GM10266 (cell line): ENCODE results near the gene ZKSCAN4.

Experiments
- DNase-seq: peaks from one replicate; pipeline ENCODE4 v3.0.0; 2012; ENCODE audit errors: extremely low spot score
- TF ChIP-seq, protein P1 (sequence below): IDR thresholded peaks from 2 replicates; pipeline ENCODE4 v1.5.1; 2012; ENCODE audit warnings: mild to moderate bottlenecking, low read depth; ENCODE audit not compliant: control insufficient read depth, insufficient read depth; ENCODE audit errors: missing control alignments

The ZKSCAN4 gene

DNA sequence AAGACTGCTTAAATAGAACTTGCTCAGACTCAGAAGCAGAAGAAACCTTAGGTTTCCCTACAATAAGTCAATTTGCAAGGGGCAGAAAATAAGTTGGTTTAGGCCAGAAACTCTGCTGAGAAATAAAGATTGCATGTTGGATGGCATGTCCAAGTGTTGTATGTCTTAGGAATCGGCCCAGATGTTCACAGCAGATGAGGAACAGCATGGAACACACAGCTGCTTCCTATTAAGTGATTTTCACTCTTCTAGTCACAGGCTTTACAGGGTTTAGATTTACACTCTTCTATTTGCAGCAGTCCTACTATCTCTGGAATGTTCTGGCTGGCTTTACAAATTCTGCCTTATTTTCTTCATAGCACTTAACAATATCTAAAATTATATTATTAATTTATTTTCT, 3.2 kb downstream of the ZKSCAN4 start:
- no peak for DNase-seq
- TF ChIP-seq, protein P1, sequence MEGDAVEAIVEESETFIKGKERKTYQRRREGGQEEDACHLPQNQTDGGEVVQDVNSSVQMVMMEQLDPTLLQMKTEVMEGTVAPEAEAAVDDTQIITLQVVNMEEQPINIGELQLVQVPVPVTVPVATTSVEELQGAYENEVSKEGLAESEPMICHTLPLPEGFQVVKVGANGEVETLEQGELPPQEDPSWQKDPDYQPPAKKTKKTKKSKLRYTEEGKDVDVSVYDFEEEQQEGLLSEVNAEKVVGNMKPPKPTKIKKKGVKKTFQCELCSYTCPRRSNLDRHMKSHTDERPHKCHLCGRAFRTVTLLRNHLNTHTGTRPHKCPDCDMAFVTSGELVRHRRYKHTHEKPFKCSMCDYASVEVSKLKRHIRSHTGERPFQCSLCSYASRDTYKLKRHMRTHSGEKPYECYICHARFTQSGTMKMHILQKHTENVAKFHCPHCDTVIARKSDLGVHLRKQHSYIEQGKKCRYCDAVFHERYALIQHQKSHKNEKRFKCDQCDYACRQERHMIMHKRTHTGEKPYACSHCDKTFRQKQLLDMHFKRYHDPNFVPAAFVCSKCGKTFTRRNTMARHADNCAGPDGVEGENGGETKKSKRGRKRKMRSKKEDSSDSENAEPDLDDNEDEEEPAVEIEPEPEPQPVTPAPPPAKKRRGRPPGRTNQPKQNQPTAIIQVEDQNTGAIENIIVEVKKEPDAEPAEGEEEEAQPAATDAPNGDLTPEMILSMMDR, result no peak

DNA sequence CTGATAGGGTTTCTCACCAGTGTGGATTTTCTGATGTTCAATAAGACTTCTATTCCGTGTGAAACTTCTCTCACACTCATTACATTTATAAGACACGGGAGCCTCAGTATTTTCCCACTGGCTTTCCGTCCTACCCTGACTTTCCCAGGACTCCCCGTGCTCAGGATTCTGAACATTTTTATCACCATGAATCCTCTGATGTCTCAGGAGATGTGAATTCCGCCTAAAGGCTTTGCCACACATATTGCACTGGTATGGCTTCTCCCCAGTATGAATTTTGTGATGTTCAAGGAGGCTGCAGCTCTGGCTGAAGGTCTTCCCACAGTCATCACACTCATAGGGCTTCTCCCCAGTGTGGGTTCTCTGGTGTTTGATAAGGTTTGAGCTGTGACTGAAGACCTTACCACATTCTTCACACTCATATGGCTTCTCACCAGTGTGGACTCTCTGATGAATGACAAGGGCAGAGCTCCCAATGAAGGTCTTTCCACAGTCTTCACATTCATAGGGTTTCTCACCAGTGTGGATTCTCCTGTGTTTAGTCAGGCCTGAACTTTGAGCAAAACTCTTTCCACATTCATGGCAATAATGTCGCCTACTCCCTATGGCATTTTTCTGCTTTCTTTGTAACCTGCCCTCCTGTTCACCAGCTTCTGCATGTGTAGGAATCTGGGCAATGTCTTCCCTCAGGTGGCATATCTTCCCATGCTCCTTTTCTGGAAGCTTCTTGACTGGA, 6.7 kb downstream of the ZKSCAN4 start:
- TF ChIP-seq, protein P1, result no peak
- DNase-seq, result no peak

DNA sequence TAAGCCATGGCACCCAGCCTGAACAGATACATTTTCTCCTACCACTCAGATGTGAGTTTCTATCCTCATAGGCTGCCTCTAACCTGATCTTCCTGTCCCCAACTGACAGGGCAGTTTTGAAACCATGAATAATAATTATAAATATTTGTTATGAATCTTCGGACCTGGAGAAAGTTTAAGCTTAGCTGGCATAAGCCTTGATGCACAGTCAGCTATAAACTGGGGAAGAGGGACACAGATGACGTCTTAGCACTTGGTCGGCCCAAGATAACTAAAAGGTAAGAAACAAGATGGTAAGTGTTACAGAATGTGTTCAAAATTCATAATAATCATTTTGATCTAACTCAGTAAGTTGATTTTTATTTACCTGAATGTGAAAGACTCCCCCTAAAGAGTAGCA, 8.1 kb downstream of the ZKSCAN4 start:
- no peak for DNase-seq
- TF ChIP-seq, protein P1, result no peak

DNA sequence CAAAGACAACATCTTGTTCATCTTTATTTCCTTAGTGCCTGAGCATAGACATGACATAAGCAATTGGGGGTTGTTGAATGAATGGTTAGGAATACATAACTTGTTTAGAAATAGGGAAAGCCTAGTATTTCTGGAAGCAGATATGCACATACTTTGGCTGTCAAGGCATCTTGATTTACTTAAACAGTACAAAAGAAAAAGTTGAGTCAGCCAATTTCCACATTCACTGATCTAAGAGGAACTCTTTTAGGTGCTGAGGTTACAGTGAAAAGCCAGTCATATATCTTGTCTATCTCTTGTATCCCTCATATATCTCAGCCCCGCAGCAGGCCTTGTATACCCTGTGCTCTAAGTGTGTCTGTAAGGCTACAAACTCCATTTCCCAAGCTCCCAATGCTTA, 11.6 kb downstream of the ZKSCAN4 start:
- DNase-seq, result no peak

DNA sequence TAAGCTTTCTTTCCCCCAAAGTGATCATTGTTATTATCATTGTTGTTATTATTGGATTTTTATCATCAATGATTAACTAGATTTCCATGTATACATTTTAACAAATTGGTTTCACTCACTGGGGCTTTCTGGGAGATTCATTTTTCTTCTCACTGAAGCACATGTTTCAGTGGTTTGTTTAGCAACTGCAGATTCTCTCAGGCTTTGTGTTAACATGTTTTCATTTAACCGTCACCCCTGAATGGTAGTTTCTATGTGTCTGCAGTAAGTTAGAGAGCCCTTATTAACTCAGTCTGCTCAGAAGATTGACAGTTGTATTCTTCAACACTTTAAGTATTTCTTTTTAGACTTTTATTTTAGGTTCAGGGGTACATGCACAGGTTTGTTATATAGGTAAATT, 12.4 kb downstream of the ZKSCAN4 start:
- TF ChIP-seq, protein P1, result no peak
- no peak for DNase-seq

More for the DNA sequence above, 11.6 kb downstream of the ZKSCAN4 start:
- TF ChIP-seq, protein P1, result no peak

DNA sequence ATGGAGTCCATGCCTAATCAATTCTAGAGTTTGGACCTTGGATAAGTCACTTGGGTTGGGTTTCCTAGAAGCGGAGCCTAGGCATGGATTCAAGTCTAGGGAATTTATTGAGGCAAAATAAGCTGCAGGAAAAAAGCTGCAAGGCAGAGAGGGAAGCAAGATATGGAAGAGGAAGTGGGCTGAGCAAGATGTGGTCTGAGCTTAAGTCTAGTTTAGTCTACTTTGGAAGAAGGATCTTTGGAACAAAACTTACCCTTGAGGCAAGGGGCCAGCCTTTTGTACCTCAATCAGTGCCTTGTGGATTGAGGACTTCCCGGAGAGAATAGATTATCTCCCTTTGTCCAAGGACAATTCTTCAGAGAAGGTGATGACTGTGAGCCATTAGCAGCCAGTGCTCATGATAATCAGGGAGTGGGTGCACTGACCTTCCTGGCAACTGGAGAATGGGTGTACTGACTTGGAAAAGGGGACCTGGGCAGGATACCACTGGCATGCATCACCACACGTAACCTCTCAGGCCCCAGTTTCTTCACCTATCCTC, 16.1 kb downstream of the ZKSCAN4 start:
- TF ChIP-seq, protein P1, result no peak
- DNase-seq, result no peak

DNA sequence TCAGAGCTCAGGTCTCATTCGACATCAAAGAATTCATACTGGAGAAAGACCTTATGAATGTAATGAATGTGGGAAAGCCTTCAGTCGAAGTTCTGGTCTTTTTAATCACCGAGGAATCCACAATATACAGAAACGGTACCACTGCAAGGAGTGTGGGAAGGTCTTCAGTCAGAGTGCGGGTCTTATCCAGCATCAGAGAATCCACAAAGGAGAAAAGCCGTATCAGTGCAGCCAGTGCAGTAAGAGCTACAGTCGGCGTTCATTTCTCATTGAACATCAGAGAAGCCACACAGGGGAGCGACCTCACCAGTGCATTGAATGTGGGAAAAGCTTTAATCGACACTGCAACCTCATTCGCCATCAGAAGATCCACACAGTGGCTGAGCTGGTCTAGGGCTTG, 19.3 kb downstream of the ZKSCAN4 start:
- TF ChIP-seq, protein P1, result no peak
- no peak for DNase-seq
